Activated T-helper 1 cell treated with anti-CD3 and anti-CD28 coated beads, Interleukin-2, amount 50 U/mL, for 16 hours (primary cell): Measurements from ENCODE around the gene RTTN.
"Not testable (repeated sequence)": the region's sequence is repeated elsewhere in the genome, so short reads cannot be mapped to it uniquely, and the experiment has no call there.

Experiments
- DNase-seq, 2 donors: peaks; one replicate each; pipeline ENCODE4 v3.0.0-alpha.2; 2020; ENCODE audit warnings: low read depth in 1 of 2, low spot score in 1 of 2

Gene RTTN

DNA sequence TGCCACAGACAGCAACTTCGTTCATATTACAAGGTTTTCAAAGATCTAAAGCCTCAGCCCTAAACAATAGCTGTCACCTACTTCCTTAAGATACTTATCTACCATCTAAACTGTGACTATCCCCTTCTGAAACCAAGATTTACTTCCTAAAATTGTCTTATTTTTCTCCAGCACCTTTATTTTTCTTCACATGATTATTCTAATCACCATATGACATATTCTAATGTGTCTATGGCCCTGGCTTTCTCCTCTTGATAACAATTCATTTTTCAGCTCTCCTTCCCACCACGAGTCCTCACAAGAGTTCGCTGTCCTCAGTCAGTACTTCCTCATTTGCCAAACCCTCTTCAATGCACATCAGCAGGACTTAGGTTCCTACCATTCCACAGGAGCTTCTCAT is 53.9 kb downstream of the RTTN start:
- DNase-seq, result no peak

DNA sequence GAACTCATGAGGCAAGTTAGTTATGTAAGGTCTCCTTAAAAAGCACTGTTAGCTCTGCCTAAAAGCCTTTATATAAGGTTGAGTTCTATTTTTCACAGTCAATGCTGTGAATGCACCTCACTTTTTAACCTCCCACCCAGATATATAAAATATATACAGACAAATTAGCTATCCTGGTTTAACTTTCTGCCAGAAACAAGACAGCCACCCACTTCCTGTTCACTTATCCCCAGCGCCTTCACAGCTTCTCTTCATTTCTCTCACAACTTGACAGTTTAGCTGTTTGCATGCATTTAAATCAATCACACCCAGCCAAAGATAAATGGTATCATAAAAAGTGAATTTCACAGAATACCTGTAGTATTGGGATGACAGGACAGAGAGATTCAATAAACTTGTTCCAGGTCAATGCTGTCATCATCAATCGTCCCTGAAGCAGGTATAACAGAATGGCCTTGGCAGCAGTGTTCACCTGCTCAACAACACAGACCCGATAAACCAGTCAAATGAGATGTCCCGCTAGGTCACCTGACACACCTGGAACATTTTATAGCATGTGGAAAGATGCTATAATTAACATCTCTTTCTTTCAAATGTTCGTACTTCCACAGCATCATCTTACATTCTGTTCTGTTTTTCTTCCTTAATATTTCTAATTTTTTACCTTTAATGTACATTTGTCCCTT is 55.7 kb downstream of the RTTN start:
- no peak for DNase-seq

DNA sequence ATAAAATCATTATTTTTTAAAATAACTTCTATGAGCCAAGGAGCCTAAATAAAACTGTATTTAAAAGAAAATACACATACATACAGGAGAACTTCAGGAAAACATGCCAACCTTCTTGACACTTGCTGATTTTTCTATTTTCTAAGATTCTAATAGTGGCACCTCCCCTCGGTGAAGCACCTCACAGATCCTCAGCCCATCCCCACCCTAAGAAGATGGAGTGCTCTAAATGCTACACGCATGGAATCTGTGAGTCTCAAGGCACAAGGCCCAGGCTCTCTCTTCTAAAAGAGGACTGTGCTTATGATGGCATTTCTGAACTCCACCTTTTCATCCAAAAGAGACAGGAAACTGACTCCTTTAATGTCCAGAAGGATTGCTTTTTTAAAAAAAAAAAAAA is 56.3 kb downstream of the RTTN start:
- no peak for DNase-seq

DNA sequence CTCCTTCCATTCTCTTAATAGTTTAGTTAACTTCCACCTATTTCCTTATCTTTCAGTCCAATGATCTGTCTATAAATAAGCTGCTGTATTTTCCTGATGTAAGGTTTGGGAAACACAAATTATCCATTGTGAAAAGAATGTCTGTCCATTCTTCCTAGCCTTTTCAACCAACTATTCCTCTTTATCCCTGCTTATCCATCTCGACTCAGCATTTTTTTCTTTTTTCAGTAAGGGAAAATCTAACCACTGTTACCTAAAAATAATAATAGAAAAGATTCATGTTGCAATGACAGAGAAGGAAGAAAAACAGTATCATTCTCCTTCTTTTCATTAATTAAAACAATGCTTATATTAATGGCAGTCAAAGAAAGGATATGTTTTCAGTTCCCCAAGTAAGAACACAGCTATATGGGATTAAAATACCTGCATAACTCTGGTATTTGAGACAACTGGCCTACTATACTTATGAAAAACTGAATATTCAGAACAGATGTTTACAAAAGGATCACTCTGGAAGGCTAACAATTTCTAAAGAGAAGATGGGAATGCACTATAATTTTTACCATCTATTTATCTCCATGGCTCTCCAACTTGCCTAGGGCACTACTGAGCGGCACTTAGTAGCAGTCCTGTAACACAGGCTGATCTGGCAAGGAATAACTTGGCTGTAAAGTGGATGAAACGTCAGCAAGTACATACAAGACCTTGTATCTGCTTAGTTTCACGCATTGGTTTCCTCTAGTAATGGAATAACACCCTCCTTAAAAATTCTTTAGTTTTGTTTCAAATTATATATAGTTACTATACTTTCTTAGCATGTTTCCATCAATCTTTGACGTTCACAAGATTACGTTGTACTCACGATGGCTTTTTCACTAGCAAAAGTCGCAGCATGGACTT is 57.2 kb downstream of the RTTN start:
- no peak for DNase-seq

DNA sequence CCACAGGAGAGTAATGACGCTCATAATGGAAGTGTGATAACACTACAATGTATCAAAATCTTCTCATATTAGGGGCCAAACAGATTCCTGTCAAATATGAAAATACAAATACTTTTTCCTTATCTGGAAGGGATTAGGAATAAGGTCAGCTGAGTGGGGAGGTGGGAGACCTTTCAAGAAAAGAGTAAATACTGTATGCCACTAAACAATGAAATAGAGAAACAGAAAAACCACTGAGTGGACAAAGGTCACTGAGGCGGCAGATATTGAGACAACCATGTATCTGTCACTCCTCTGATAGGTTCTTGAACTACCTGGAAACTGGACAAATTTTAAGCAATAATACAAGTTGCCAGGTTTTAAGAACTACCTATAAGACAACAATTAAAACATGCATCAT is 59.3 kb downstream of the RTTN start:
- DNase-seq, result no peak

DNA sequence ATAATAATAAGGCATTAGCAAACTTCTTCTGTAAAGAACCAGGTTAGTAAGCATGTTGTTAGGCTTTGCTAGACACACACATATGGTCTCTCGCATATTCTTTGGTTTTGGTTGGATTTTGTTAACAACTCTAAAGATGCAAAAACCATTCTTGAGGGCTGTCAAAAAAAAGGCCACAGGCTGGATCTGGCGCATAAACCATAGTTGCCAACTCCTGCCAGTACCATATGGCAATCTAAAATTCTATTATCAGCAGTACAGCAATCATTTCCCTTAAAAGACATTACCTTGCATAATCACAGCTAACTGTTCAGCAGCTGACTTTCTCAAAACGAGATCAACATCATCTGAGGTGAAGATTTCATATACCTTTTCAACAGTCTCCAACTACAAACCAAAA is 63.5 kb downstream of the RTTN start:
- DNase-seq, result no peak

DNA sequence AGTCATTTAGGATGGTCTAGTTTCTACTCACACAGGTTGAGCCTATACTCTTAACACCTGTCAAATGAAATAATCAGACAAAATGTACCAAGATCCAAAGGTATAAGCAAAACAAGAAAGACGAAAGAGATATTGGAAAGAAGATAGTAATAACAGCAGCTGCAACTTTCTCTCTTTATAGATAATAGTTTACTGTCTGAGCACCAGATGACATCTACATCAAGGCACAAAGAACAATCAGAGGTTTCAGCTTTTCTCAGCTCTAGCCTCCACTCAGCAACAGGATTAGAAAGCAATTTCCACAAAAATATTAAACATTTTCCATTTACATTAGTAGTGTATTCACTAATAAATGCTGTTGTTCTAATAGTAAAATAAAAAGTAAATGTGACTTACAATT is 66.3 kb downstream of the RTTN start:
- DNase-seq, result no peak

DNA sequence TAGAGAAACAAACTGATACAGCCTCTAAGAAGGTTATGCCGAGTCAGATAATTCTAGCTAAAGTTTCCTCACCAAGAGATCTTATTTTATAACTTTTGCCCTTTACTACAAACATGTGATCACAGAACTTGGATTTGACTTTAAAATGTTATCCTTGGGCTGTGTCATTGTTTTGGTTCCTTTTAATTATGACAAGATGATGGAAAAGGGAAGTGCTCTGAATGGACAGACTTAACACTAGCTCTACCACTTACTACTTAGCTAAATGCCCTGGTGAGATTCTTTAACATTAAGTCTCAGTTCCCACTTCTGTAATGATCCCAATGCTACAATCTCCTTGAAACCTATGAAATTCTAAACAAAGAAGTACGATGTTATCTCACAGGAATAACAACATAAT is 69.9 kb downstream of the RTTN start:
- no peak for DNase-seq

DNA sequence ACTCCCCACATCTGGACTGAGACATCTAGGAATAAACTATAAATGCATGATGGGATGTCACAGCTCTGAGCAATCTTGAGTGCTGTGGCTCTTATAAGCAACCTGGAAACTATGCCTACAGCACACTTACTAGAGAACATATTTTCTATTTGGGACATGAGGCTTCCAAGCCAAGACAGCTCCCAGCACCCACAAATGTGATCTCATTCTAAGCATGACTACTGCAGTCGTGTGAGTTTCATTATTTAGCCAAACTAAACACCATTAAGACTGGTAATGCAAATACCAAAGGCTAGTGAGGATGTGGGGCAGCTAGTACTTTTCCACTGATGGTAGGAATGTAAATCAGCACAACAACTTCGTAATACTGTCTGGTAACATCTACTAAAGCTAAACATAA is 72.5 kb downstream of the RTTN start:
- DNase-seq, result no peak

DNA sequence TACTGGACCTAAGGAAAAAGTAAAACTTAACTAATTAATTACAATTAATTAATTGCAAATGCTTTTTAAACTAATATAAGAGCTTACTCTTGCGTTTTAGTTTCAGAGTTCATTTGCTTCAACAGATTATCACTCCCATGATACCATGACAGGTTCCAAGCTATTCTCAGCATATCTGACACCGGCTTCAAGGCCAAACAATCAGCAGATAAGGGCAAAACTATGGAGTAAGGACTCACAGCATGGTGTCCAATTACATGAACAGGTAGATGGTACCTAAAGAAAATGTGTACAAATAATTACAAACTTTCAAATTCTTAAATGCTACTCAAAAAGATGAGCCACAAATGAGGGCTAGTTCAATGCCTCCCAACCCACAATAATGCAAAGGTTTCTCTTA is 77.2 kb downstream of the RTTN start:
- no peak for DNase-seq

DNA sequence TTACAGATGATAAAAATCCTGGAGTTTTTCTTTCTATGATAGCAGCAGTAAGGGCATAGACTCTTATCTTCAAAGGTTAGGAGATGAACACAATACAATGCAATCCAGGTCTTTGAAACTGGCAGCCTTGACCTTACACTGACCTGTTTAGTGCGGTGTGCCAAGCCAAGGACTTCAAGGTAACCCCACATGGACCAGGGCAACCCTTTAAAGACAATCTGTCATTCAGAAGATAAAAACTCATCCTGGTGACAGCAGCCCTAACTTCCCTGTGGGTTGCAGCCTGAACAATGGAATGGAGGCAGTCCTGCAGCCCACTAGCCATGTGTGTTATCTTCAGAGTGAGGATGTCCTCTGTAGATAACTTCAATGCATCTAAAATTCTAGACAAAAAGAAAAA is 78.1 kb downstream of the RTTN start:
- DNase-seq, result no peak

DNA sequence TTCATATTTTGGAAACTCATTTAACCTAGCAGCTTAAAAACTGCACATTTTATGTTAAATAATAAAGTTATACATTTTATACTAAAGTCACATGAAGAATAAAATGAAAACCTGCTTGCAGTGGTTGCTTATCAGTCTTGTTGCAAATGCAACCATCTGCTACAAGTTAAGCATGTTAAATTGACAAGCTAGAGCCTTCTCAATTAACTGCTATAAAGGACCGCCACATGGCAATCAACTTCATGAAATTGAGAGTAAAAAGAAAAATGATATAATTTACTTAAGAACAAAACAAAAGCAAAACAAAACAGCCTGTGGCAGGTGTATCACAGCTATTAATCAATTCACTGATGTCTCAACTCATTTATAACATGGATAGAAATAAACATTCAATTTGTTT is 78.7 kb downstream of the RTTN start:
- DNase-seq, result no peak

DNA sequence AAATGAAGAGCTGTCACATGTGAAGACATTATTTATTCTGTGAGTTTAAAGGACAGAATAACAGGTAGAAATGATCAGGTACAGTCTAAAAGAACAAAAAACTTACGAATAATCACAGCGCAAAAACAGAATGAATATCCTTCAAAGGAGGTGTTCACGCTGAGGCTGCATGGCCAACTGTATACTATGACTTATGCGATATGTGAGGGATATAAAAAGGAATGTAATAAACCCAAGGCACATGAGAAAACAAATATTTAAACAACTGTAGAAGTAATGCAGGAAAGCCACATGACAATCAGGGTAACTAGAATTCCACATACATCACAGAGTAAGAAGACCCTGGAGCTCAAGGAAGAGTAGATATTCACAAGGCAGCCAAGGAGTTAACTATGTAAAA is 81.3 kb downstream of the RTTN start:
- DNase-seq, result no peak

DNA sequence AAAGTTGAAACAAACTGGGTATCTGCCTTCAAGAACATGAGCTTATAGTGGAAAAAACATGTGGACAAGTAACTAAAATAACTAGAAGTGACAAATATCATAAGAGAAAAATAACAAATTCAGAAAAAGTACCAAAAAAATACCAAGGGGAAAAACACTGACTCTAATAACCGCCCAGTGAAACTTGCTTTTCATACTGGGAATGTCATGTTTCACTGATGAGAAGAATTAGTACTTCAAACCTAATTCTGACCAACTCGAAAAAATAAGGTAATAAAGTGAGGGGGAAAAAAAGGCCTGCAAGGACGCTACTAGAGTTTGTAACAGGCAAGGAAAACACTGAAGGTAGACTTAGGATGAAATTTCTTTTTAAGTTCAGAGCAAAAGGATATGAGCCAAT is 83.6 kb downstream of the RTTN start:
- DNase-seq, result no peak

DNA sequence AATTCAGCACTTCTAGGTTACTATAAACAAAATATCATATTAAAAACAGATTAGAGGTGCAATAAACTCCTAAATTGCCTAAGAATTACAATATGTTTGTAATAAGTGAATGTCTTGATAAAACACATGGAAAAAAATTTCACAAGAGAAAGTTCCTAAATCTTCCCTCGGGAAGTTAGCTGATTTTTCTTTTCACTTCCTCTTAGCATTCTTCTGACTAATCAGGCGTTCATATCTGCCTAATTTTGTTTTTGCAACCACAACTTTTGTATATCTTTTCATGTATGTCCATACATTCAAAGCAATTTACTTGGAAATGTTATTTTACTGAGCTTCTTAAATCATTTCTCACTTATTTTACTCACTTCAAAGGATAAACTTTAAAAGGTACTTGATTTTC is 88.5 kb downstream of the RTTN start:
- no peak for DNase-seq

DNA sequence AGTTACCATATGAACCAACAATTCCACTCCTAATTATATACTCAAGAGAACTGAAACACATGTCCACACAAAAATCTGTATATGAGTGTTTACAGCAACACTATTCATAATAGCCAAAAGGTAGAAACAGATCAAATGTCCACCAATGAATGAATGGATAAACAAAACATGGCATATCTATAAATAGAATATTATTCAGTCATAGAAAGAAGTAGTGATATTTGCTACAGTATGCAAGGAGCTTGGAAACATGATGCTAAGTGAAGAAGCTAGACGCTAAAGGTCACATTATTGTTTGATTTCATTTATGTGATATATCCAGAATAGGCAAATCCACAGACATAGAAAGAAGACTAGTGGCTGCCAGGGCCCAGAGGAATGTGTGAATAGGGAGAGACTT is 92.0 kb downstream of the RTTN start:
- no peak for DNase-seq

DNA sequence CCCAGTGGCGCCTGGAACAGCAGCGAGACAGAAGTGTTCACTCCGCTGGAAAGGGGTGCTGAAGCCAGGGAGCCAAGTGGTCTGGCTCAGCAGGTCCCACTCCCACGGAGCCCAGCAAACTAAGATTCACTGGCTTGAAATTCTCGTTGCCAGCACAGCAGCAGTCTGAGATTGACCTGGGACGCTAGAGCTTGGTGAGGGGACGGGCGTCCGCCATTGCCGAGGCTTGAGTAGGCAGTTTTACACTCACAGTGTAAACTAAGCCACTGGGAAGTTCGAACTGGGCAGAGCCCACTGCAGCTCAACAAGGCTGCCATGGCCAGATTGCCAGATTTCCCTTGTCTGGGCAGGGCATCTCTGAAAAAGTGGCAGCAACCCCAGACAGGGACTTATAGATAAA is 94.8 kb downstream of the RTTN start:
- no peak for DNase-seq

DNA sequence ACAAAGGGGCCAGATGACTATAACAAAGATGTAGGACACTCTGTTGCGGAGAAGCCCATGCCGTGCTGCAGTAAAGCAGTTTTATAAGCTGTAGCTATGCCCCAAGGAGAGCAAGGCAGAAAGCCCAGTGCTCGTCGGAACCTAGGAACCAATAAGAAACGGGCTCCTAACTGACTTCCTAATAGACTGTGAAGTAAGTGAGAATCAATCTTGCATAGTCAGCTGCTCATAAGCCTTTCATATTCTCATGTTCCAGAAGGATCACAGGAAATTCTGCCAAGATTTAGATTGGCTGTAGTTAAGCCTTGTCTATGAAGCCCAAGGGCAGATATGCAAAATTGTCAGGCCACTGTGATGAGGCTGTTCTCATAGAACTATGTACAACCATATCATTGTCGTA is 98.4 kb downstream of the RTTN start:
- no peak for DNase-seq

DNA sequence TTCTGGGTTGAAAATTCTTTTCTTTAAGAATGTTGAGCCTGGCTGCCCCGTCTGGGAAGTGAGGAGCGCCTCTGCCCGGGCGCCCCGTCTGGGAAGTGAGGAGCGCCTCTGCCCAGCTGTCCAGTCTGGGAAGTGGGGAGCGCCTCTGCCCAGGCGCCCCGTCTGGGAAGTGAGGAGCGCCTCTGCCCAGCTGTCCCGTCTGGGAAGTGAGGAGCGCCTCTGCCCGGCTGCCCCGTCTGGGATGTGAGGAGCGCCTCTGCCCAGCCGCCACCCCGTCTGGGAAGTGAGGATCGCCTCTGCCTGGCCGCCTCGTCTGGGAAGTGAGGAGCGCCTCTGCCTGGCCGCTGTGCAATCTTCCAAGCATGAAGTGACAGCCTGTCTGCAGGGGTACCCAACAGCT is 102.6 kb downstream of the RTTN start:
- DNase-seq, result not testable (repeated sequence)

DNA sequence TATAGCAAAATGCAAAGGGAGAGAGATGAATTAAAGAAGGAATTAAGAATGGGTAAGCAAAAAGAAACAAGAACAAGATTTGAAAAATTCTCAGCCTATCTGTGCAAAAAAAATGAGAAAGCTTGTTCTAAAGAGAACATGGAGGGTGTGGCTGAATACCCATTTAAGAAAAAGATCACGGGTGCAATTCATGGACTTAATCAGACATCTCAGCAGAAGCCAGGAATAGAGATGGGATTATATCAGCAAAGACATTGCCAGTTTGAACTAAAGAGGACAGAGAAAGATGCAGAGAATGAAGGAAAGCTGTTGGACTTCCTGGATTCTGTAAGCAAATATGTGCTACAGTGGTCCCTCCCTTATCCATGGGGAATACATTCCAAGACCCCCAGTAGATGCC is 115.6 kb downstream of the RTTN start:
- no peak for DNase-seq

DNA sequence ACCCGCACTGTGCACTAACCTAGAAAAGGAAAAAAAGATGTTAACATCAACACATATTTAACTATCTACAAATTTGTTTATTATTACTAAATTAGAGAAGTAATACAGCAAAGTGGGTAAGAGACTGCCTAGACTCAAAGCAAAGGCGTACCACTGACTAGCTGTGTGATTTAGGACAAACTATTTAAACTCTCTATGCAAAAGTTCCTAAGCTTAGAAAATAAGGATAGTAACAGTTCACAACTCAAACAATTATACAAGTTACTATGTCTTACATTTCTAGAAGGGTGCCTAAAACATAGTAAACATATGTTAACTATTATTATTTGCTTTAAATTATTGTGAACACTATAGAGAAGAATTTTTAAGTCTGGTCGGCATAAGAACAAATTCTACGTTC is 119.4 kb downstream of the RTTN start:
- no peak for DNase-seq

DNA sequence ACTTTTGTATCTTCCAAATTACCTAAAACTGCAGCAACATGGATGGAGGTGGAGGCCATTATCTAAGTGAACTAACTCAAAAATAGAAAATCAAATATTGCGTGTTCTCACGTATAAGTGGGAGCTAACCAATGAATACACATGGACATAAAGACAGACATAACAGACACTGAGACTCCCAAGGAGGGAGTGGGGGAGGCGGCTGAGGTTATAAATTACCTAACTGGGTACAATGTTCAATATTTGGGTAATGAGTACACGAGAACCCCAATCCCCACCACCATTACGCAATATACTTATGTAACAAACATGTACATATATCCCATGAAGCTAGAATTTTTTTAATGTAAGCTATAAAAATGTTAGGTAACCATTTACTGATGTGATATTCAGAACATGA is 119.8 kb downstream of the RTTN start:
- DNase-seq, result no peak

DNA sequence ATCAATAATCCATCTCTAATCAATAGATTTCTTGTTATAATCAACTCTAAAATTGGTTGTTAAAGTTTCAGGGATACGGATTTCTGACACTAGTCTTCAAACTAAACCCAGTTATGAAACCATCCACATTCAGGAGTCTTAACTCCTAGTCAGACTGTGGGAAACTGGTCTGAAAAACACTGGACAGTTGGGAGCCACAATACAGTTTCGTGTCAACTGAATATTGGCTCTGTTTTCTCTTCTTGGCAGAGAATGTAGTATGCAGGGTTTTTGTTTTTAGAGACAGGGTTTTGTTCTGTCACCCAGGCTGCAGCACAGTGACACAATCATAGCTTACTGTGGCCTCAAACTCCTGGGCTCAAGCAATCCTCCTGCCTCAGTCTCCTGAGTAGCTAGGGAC is 123.1 kb downstream of the RTTN start:
- DNase-seq, result no peak
